Mesodermal cell (in vitro differentiated cells): ENCODE data around the gene MALAT1.

Experiments used
- H3K27ac ChIP-seq: 2 replicates; pipeline ENCODE4 v1.7.0; 2013; ENCODE audit warnings: mild to moderate bottlenecking, low read depth, low read length, moderate library complexity; ENCODE audit not compliant: severe bottlenecking
- H3K36me3 ChIP-seq: 2 replicates; pipeline ENCODE4 v1.7.1; 2013; ENCODE audit warnings: mild to moderate bottlenecking, low read length, moderate library complexity; ENCODE audit not compliant: control insufficient read depth, insufficient read depth
- H3K4me1 ChIP-seq: one replicate; pipeline ENCODE4 v1.7.1; 2013; ENCODE audit warnings: mild to moderate bottlenecking, low read length; ENCODE audit not compliant: insufficient read depth, control insufficient read depth, poor library complexity, severe bottlenecking
- H3K4me3 ChIP-seq: 2 replicates; pipeline ENCODE4 v1.7.0; 2013; ENCODE audit warnings: low read length, control low read depth, mild to moderate bottlenecking; ENCODE audit not compliant: insufficient read depth, poor library complexity, severe bottlenecking; ENCODE audit errors: extremely low read depth
- H3K9me3 ChIP-seq: 2 replicates; pipeline ENCODE4 v1.7.1; 2013; ENCODE audit warnings: mild to moderate bottlenecking, low read length, moderate library complexity; ENCODE audit not compliant: control insufficient read depth
- WGBS, 2 experiments: methylation state at CpG; one replicate each; pipeline ENCODE4 v1.1.5; 2013; ENCODE audit warnings: missing lambda C conversion rate in 2 of 2; ENCODE audit not compliant: insufficient coverage in 2 of 2; 5-methylcytosine and 5-hydroxymethylcytosine counted together

The MALAT1 gene

GRCh38 chr11:65524741-65525545, 26.1 kb downstream of the MALAT1 start, which contains the start of gene SCYL1:
SCYL1 (plus strand) TSS chr11:65525083; CDS start chr11:65525154, 71 bp downstream.
- Histone ChIP-seq H3K4me1 (peaks cover 27% of the 10 kb centered on the region), H3K4me3 (peak within 1 kb of the TSS; percentile 86), H3K27ac (peak within 1 kb of the TSS; percentile 87), H3K9me3 (no peaks in the 10 kb centered on the region), H3K36me3 (peaks cover 35% of the 10 kb centered on the region)
- WGBS, 2 experiments = 0 to 1% methylated on average over 38 to 53 of the region's 82 CpGs

- Histone ChIP-seq H3K36me3 (peaks cover 43% of the 10 kb centered on the region), H3K4me1 (peaks cover 27% of the 10 kb centered on the region), H3K9me3 (no peaks in the 10 kb centered on the region), H3K27ac (peak overlapping the region; percentile 87), H3K4me3 (peak overlapping the region; percentile 86)
- 63 to 67% methylated on average over 24 to 26 of the region's 31 CpGs for WGBS, 2 experiments
Measured at GRCh38 chr11:65525546-65526480, 27.0 kb downstream of the MALAT1 start.

- H3K36me3 ChIP-seq = peaks cover 53% of the 10 kb centered on the region
- peaks cover 27% of the 10 kb centered on the region for H3K4me1 ChIP-seq
- no peak overlapping the region for H3K4me3 ChIP-seq
- H3K27ac ChIP-seq = no peak overlapping the region
- 97 to 98% methylated on average over 7 to 8 of the region's 8 CpGs for WGBS, 2 experiments
- H3K9me3 ChIP-seq = no peaks in the 10 kb centered on the region
Measured at GRCh38 chr11:65526744-65527143, 27.9 kb downstream of the MALAT1 start.

DNA sequence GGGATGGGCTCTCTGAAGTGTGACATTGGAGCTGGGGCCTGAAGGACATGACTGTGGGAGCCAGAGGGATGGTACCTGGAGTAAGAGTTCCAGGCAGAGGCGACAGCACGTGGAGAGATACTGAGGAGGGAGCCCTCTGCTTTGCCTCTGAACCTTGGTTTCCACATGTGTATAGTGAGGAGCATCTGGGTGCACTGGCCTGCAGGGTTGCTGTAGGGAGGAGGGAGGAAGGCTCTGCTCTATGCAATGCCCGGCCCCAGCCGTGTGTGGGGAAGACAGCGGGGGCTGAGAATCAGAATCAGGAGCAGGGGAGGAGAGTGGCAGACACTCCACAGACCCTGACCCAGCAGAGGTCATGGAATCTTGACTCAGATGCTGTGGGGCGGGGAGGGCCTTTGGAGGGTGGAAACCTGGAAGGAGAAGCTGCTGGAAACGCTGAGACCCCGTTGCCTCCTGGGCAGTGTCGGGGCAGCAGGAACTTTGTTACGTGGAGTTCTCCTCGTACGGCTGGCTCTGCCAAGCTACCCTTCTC, 30.0 kb downstream of the MALAT1 start:
- Histone ChIP-seq H3K9me3 (no peaks in the 10 kb centered on the region), H3K27ac (no peak overlapping the region), H3K4me3 (no peak overlapping the region), H3K36me3 (peaks cover 72% of the 10 kb centered on the region), H3K4me1 (peaks cover 7% of the 10 kb centered on the region)
- 98 to 99% methylated on average over 7 to 12 of the region's 12 CpGs for WGBS, 2 experiments

GRCh38 chr11:65529475-65530156, 30.8 kb downstream of the MALAT1 start:
- no peaks in the 10 kb centered on the region for H3K9me3 ChIP-seq
- WGBS, 2 experiments = 90 to 97% methylated on average over 9 to 10 of the region's 10 CpGs
- H3K4me3 ChIP-seq = no peak overlapping the region
- H3K4me1 ChIP-seq = no peaks in the 10 kb centered on the region
- H3K36me3 ChIP-seq = peaks cover 77% of the 10 kb centered on the region
- no peak overlapping the region for H3K27ac ChIP-seq

- Histone ChIP-seq H3K4me3 (no peak overlapping the region), H3K9me3 (no peaks in the 10 kb centered on the region), H3K4me1 (no peaks in the 10 kb centered on the region), H3K27ac (no peak overlapping the region), H3K36me3 (peaks cover 82% of the 10 kb centered on the region)
- 85 to 100% methylated on average over 4 to 5 of the region's 5 CpGs for WGBS, 2 experiments
Measured at GRCh38 chr11:65530157-65530496, 31.3 kb downstream of the MALAT1 start.

GRCh38 chr11:65532388-65533064, 33.7 kb downstream of the MALAT1 start:
- no peaks in the 10 kb centered on the region for H3K4me1 ChIP-seq
- no peak overlapping the region for H3K4me3 ChIP-seq
- 95% methylated on average over 13 of the region's 15 CpGs for WGBS, 2 experiments
- H3K9me3 ChIP-seq = no peaks in the 10 kb centered on the region
- H3K36me3 ChIP-seq = peaks cover 87% of the 10 kb centered on the region
- H3K27ac ChIP-seq = no peak overlapping the region

DNA sequence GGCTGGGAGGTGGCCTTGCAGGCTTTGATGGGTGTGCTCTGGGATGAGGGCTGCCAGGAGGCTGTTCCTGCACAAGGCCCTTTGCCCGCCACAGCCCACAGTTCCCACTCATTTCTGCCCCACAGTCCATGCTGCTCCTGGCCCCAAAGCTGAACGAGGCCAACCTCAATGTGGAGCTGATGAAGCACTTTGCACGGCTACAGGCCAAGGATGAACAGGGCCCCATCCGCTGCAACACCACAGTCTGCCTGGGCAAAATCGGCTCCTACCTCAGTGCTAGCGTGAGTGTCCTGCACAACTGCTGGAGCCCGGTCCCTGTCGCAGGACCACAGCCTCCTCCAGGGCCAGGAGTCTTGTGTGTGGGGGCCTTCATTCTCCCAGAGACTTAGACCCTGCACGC, 36.3 kb downstream of the MALAT1 start:
- H3K4me1 ChIP-seq = no peaks in the 10 kb centered on the region
- no peak overlapping the region for H3K27ac ChIP-seq
- no peaks in the 10 kb centered on the region for H3K9me3 ChIP-seq
- H3K36me3 ChIP-seq = peaks cover 76% of the 10 kb centered on the region
- 95 to 99% methylated on average over 9 of the region's 9 CpGs for WGBS, 2 experiments
- no peak overlapping the region for H3K4me3 ChIP-seq

GRCh38 chr11:65536412-65537295, 37.8 kb downstream of the MALAT1 start:
- H3K27ac ChIP-seq = no peak overlapping the region
- no peaks in the 10 kb centered on the region for H3K4me1 ChIP-seq
- no peaks in the 10 kb centered on the region for H3K9me3 ChIP-seq
- WGBS, 2 experiments = 98 to 99% methylated on average over 7 to 8 of the region's 12 CpGs
- no peak overlapping the region for H3K4me3 ChIP-seq
- peaks cover 60% of the 10 kb centered on the region for H3K36me3 ChIP-seq
